Stomach (tissue), 9 donors: Measurements from ENCODE around the gene KIDINS220. TPM values are rescaled to one million over a fixed set of nuclear protein-coding genes. Genes with fewer than 3 reads are reported as not detected.

ENCODE experiments used
- DNase-seq, 2 donors: peaks; one replicate each; pipeline versions ENCODE4 v3.0.0 to v3.0.0-alpha.2; 2013 to 2019
- H3K27ac ChIP-seq, 5 donors: fragments of 200-600 bp in 4 of 5; sonication (generic) in 4 of 5; one replicate each; pipeline ENCODE4 v1.5.1; 2013 to 2019; ENCODE audit warnings: mild to moderate bottlenecking in 1 of 5, moderate library complexity in 1 of 5
- H3K27me3 ChIP-seq, 3 donors: fragments of 200-600 bp; sonication (generic); one replicate each; pipeline ENCODE4 v1.5.1; 2017 to 2019; ENCODE audit warnings: mixed run types in 1 of 3
- H3K36me3 ChIP-seq, 4 donors: fragments of 200-600 bp; sonication (generic); 1 replicate in 3 of 4; 2 replicates in 1 of 4; pipeline ENCODE4 v1.5.1; 2016 to 2019
- H3K4me1 ChIP-seq, 4 donors: fragments of 200-600 bp; sonication (generic); one replicate each; pipeline ENCODE4 v1.5.1; 2016 to 2019
- H3K4me3 ChIP-seq, 4 donors: fragments of 200-600 bp; sonication (generic) in 3 of 4; one replicate each; pipeline ENCODE4 v1.5.1; 2016 to 2019; ENCODE audit warnings: mild to moderate bottlenecking in 1 of 4
- H3K9me3 ChIP-seq, 4 donors: fragments of 200-600 bp; sonication (generic); one replicate each; pipeline ENCODE4 v1.5.1; 2016 to 2019
- EP300 ChIP-seq: sonication (generic); formaldehyde crosslinking; IDR thresholded peaks from one replicate; pipeline ENCODE4 v1.6.1; 2017; ENCODE audit warnings: antibody characterized with exemption
- POLR2A ChIP-seq, 4 donors: fragments of 450-650 bp; IDR thresholded peaks; one replicate each; pipeline ENCODE4 v1.6.1; 2016; ENCODE audit warnings: antibody characterized with exemption in 4 of 4, control low read depth in 2 of 4, mild to moderate bottlenecking in 1 of 4, moderate library complexity in 1 of 4
- POLR2AphosphoS5 ChIP-seq, 3 donors: sonication (generic); formaldehyde crosslinking; IDR thresholded peaks; one replicate each; pipeline ENCODE4 v1.6.1; 2016; ENCODE audit warnings: antibody characterized with exemption in 3 of 3
- WGBS, 5 donors: extraction: QIAGEN DNeasy Blood & Tissue Kit in 3 of 5; methylation state at CpG; one replicate each; pipeline versions ENCODE4 v1.1.5 to v1.1.7; 2013 to 2018; 5-methylcytosine and 5-hydroxymethylcytosine counted together
- intact Hi-C: fragments of 100-400 bp; cut with DNase I; formaldehyde crosslinking; loops from one replicate; pipeline ENCODE4 v1.15.1; 2023; ENCODE audit warnings: low total_unique reads
- polyA plus RNA-seq, 3 donors: library from polyadenylated mRNA; stranded (reverse); fragments of 200-250 nt; gene quantifications; one replicate each; pipeline ENCODE4 v1.2.3, GENCODE V29; 2013
- total RNA-seq, 5 donors: library from RNA; depleted of rRNA; stranded (reverse); fragments of >200 nt; gene quantifications; one replicate each; pipeline versions ENCODE4 v1.1.0 to v1.2.3, GENCODE V29; 2014 to 2016
- TF ChIP-seq, protein P1 (sequence below), 7 experiments: fragments of 450-650 bp in 4 of 7; fragments of 200-600 bp in 3 of 7; sonication (generic) in 3 of 7; IDR thresholded peaks; one replicate each; pipeline ENCODE4 v1.5.1; 2016 to 2019; ENCODE audit warnings: antibody characterized with exemption in 7 of 7, control low read depth in 2 of 7, mild to moderate bottlenecking in 1 of 7
- donor health status: healthy with polysubstance abuse.
- donor health status: Bipolar disorder and iron deficiency.
- donor health status: healthy.

Gene KIDINS220
- total and polyA plus RNA-seq, 8 donors: 3.8 to 160 (median 56.0) TPM

DNA sequence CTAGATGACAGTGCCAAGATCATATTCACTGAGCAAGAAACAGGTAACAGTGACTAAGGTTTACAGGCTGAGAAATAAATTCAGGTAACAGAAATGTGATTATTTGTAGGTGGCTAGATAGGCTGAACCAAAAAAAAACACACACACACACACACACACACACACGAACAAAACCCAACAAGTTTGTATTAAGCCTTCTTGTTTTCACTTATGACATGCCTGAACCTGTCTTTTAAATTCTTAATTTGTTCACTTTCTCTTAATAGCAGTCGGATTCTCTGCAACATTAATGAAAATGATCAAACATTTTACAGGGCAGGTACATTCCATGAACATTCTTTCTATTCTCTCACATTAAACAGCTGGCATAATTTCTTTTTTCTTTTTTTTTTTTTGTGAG is 18.8 kb upstream of the KIDINS220 start:
- Histone ChIP-seq H3K4me1 (no peaks in the 10 kb centered on the region), H3K4me3 (no peak overlapping the region), H3K36me3 (peaks cover 0 to 3% (median 0%) of the 10 kb centered on the region in 4 donors), H3K9me3 (no peaks in the 10 kb centered on the region), H3K27ac (no peak overlapping the region), H3K27me3 (no peaks in the 10 kb centered on the region)
- no peak for TF ChIP-seq POLR2A (IDR thresholded peaks at IDR 0.05)
- TF ChIP-seq POLR2AphosphoS5 (IDR thresholded peaks at IDR 0.05): no peak
- TF ChIP-seq, protein P1, sequence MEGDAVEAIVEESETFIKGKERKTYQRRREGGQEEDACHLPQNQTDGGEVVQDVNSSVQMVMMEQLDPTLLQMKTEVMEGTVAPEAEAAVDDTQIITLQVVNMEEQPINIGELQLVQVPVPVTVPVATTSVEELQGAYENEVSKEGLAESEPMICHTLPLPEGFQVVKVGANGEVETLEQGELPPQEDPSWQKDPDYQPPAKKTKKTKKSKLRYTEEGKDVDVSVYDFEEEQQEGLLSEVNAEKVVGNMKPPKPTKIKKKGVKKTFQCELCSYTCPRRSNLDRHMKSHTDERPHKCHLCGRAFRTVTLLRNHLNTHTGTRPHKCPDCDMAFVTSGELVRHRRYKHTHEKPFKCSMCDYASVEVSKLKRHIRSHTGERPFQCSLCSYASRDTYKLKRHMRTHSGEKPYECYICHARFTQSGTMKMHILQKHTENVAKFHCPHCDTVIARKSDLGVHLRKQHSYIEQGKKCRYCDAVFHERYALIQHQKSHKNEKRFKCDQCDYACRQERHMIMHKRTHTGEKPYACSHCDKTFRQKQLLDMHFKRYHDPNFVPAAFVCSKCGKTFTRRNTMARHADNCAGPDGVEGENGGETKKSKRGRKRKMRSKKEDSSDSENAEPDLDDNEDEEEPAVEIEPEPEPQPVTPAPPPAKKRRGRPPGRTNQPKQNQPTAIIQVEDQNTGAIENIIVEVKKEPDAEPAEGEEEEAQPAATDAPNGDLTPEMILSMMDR (IDR thresholded peaks at IDR 0.05): no peak
- no peak for TF ChIP-seq EP300
- DNase-seq: no peak
- intact Hi-C loops: no loop called here
- 88 to 96% (median 91%) methylated on average over 2 of the region's 2 CpGs for WGBS, 5 donors

DNA sequence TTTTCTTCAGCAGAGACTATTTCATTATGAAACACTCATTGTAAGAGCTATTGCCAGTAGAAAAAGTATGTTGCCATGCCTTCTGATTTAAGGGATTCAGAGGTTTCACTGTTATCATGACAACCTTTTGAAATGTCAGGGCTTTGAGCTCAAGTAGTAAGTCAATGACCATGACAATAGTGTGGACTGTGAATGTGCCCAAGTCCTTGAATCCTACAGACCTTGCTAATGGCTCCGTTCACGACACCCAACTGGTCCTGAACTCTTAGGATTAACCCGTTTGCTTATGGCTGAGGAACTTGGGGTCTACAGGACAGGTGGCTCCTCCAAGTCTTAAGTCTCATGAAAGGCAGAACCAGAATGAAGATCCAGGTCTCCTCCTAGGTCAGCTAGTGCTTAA is 17.6 kb upstream of the KIDINS220 start:
- DNase-seq: no peak
- Histone ChIP-seq H3K4me1 (no peaks in the 10 kb centered on the region), H3K27me3 (no peaks in the 10 kb centered on the region), H3K4me3 (no peak overlapping the region), H3K36me3 (peaks cover 0 to 3% (median 0%) of the 10 kb centered on the region in 4 donors), H3K27ac (no peak overlapping the region), H3K9me3 (no peaks in the 10 kb centered on the region)
- TF ChIP-seq POLR2A (IDR thresholded peaks at IDR 0.05) (no peak), EP300 (no peak), POLR2AphosphoS5 (IDR thresholded peaks at IDR 0.05) (no peak)
- TF ChIP-seq, protein P1 (IDR thresholded peaks at IDR 0.05): no peak
- WGBS, 5 donors: 90 to 97% (median 94%) methylated on average over 3 of the region's 3 CpGs
- intact Hi-C loops: no loop called here

DNA sequence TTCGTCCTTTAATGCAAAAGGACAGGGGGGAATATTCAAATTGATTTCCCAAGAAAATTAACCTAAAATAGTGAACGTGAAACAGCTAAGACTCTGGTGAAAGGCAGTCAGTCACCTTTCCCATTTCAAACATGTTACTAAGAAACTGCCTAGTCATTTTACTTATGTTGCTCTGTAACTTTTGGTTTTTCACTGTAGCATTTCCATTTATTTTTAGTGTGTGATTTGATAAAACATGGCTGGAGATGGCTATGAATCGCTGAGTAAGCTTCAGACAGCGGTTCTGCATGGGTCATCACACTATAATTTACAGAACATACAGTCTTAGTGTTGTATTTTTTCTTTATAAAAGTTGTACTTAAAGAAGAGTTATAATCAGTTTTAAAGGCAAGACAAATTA is 16.0 kb upstream of the KIDINS220 start:
- Histone ChIP-seq H3K36me3 (peaks cover 0 to 3% (median 0%) of the 10 kb centered on the region in 4 donors), H3K4me3 (no peak overlapping the region), H3K27ac (no peak overlapping the region), H3K9me3 (no peaks in the 10 kb centered on the region), H3K4me1 (no peaks in the 10 kb centered on the region), H3K27me3 (no peaks in the 10 kb centered on the region)
- 89 to 95% (median 93%) methylated on average over 4 of the region's 4 CpGs for WGBS, 5 donors
- no peak for DNase-seq
- TF ChIP-seq POLR2A (IDR thresholded peaks at IDR 0.05) (no peak), POLR2AphosphoS5 (IDR thresholded peaks at IDR 0.05) (no peak), EP300 (no peak)
- TF ChIP-seq, protein P1 (IDR thresholded peaks at IDR 0.05): no peak
- intact Hi-C loops: no loop called here

DNA sequence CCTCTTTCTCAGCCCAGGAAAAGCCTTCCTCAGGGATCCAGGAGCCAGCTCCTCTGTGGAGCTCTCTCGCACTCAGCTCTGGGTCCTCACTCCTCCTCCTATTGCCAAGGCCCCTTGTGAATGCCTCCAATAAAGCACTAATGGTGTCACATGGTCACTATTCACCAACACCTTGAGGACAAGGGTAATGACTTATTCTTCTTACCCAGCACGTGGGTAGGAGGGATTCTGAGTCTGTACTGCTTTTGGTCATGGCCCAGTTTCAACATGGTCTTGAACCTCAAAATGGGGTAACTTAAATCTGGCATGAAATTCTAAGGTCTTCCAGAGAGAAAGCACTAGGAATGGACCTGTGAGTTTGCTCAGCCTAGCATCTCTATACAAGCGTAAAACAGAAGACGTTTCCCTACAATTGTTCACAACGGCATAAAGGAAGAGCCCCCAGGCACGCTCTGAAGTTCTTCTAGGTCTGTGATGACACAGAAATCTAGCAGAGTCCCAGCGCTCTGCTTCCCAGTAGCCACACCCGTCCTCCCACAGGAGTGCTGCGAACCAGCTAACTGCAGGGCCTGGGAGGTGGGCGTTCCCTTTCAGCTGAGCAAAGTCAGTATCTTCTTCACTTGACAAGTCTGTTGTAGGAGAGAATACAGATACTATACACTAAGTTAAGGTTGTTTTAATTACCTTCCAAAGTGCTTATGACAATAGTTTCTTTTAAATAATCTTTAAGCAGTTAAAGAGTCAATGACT is 14.6 kb upstream of the KIDINS220 start:
- H3K4me1 ChIP-seq: no peaks in the 10 kb centered on the region
- TF ChIP-seq POLR2A (IDR thresholded peaks at IDR 0.05): no peak
- TF ChIP-seq, protein P1 (IDR thresholded peaks at IDR 0.05): no peak
- no peak for TF ChIP-seq POLR2AphosphoS5 (IDR thresholded peaks at IDR 0.05)
- no peak for TF ChIP-seq EP300
- H3K27ac ChIP-seq: no peak overlapping the region
- H3K9me3 ChIP-seq: no peaks in the 10 kb centered on the region
- peak in 1 of 2 donors; percentile 26 for DNase-seq
- intact Hi-C loops: no loop called here
- peaks cover 0 to 1% (median 0%) of the 10 kb centered on the region in 3 donors for H3K27me3 ChIP-seq
- H3K36me3 ChIP-seq: no peaks in the 10 kb centered on the region
- WGBS, 5 donors: 73 to 80% (median 77%) methylated on average over 10 of the region's 10 CpGs
- H3K4me3 ChIP-seq: no peak overlapping the region
